ENCODE results near the gene TRPV3.

- no peak for TF ChIP-seq ZBTB1 (tag by site-specific recombination; IDR thresholded peaks at IDR 0.05)
- TF ChIP-seq TCF7L2 (IDR thresholded peaks at IDR 0.05; ENCODE audit: borderline replicate concordance, low read depth, low read length), result no peak
- TF ChIP-seq ELK4 (IDR thresholded peaks at IDR 0.05; ENCODE audit: borderline replicate concordance, low read depth, low read length), result no peak
- no peak for TF ChIP-seq ZNF518A (tag by site-specific recombination; conservative IDR thresholded peaks at IDR 0.05; ENCODE audit: low read depth)
- no peak for TF ChIP-seq ZNF274 (IDR thresholded peaks at IDR 0.05; ENCODE audit: low read length)
- TF ChIP-seq ZNF274 (tag by site-specific recombination; IDR thresholded peaks at IDR 0.05; ENCODE audit: borderline replicate concordance), result no peak
- TF ChIP-seq CTCF (tag by site-specific recombination; IDR thresholded peaks at IDR 0.05), result no peak
- TF ChIP-seq ZNF830 (tag by site-specific recombination; IDR thresholded peaks at IDR 0.05; ENCODE audit: low read depth), result no peak
- TF ChIP-seq BCL11A (tag by site-specific recombination; IDR thresholded peaks at IDR 0.05; ENCODE audit: low read depth), result no peak
- TF ChIP-seq ZNF530 (tag by site-specific recombination; IDR thresholded peaks at IDR 0.05; ENCODE audit: low read depth), result no peak
- no peak for TF ChIP-seq ATF2 (tag by site-specific recombination; IDR thresholded peaks at IDR 0.05; ENCODE audit: low read depth)
These were observed 55.1 kb downstream of the TRPV3 start for GRCh38 chr17:3502466-3502865.

All from HEK293 (cell line).